K562 (cell line): Measurements from ENCODE around the gene HERPUD2. TPM values are rescaled to one million over a fixed set of nuclear protein-coding genes. Genes with fewer than 3 reads are reported as not detected.

Experiments used
- BCL6 ChIP-seq: fragments of 250-450 bp; sonication (Bioruptor Pico); IDR thresholded peaks from 2 replicates; pipeline ENCODE4 v1.4.0; 2020
- L3MBTL2 ChIP-seq: fragments of 450-650 bp; IDR thresholded peaks from 2 replicates; pipeline ENCODE4 v1.6.1; 2016; ENCODE audit warnings: mild to moderate bottlenecking, moderate library complexity
- MBD1 ChIP-seq: fragments of 250-450 bp; sonication (Bioruptor Pico); IDR thresholded peaks from 2 replicates; pipeline ENCODE4 v1.8.0; 2022; ENCODE audit warnings: inconsistent platforms
- MGA ChIP-seq: fragments of 450-650 bp; IDR thresholded peaks from 2 replicates; pipeline ENCODE4 v1.6.1; 2016; ENCODE audit warnings: mild to moderate bottlenecking, moderate library complexity
- RAD21 ChIP-seq, 2 experiments: fragments of 250-450 bp in 1 of 2; fragments of 450-650 bp in 1 of 2; sonication (Bioruptor Pico) in 1 of 2; formaldehyde crosslinking in 1 of 2; IDR thresholded peaks in 1 of 2; conservative IDR thresholded peaks in 1 of 2; 2 replicates each; pipeline versions ENCODE4 v1.4.0 to v1.8.0; 2020 to 2022; ENCODE audit warnings: mild to moderate bottlenecking in 2 of 2, moderate library complexity in 1 of 2
- TEAD1 ChIP-seq, 2 experiments: fragments of 450-650 bp in 1 of 2; sonication (generic) in 1 of 2; formaldehyde crosslinking; IDR thresholded peaks; 2 replicates each; pipeline versions ENCODE4 v1.4.0 to v1.8.0; 2020 to 2022; ENCODE audit warnings: mild to moderate bottlenecking in 2 of 2, missing genetic modification reagents in 1 of 2
- polyA plus RNA-seq, 8 experiments: library from polyadenylated mRNA; depleted of rRNA in 4 of 8; stranded (reverse) in 5 of 8; unstranded in 3 of 8; fragments of >200 nt; fragmentation: Nextera tagmentation in 2 of 8; fragmentation: Illumina TruSeq in 1 of 8; extraction: Ambion mirVana in 2 of 8; extraction: Trizol in 1 of 8; gene quantifications; 2 replicates each; pipeline versions ENCODE4 v1.2.1 to v1.2.3, GENCODE V29; 2011 to 2014; ENCODE audit warnings: inconsistent platforms in 1 of 8, missing spikeins in 1 of 8
- total RNA-seq, 7 experiments: library from RNA; depleted of rRNA in 6 of 7; stranded (reverse); fragments of >200 nt in 6 of 7; fragmentation: Illumina TruSeq in 2 of 7; extraction: Trizol in 2 of 7; gene quantifications; 2 replicates each; pipeline versions ENCODE4 v1.2.1 to v1.2.3, GENCODE V29; 2011 to 2021; ENCODE audit warnings: low replicate concordance in 1 of 7

HERPUD2 gene
- total and polyA plus RNA-seq, 9 of the 15 experiments (the other 6 are each of a cell fraction or from before 2014, with no cell fraction given) = 4.1 to 28.5 (median 12.3) TPM

- peak; percentile 82 for TF ChIP-seq MGA
- TF ChIP-seq TEAD1 (CRISPR knock-in tag; IDR thresholded peaks at IDR 0.05) = no peak
- peak; percentile 88 for TF ChIP-seq L3MBTL2
- no peak for TF ChIP-seq BCL6
- TF ChIP-seq RAD21 (CRISPR knock-in tag; conservative IDR thresholded peaks at IDR 0.05 in 1 of 2, IDR thresholded peaks at IDR 0.05 in 1 of 2) = peak in 1 of 2 experiments; percentile 37; a peak in 2 of 4 replicates
- no peak for TF ChIP-seq MBD1 (CRISPR knock-in tag)
- TF ChIP-seq, all 486 proteins: peak for 12
These were observed 30.3 kb upstream of the HERPUD2 start (continued) for GRCh38 chr7:35725280-35725680.
